ENCODE measurements around the gene AP2A1.

- TF ChIP-seq MAX (IDR thresholded peaks at IDR 0.05) (no peak), REST (IDR thresholded peaks at IDR 0.05; ENCODE audit: low read depth) (no peak), EP300 (IDR thresholded peaks at IDR 0.05; ENCODE audit: borderline replicate concordance) (no peak), RAD21 (IDR thresholded peaks at IDR 0.05; ENCODE audit: low read depth) (peak; percentile 22), TAF1 (IDR thresholded peaks at IDR 0.05; ENCODE audit: low read depth) (no peak), CEBPB (IDR thresholded peaks at IDR 0.05) (no peak), ZBTB7A (IDR thresholded peaks at IDR 0.05; ENCODE audit: low read depth) (no peak), CREB1 (IDR thresholded peaks at IDR 0.05; ENCODE audit: low read depth) (no peak), FOXM1 (IDR thresholded peaks at IDR 0.05; ENCODE audit: borderline replicate concordance, low read depth) (no peak), YY1 (IDR thresholded peaks at IDR 0.05; ENCODE audit: low read depth) (no peak)
Measured at GRCh38 chr19:49761625-49762311, 5.0 kb upstream of the AP2A1 start.

All from Ishikawa (cell line).